CD4-positive, alpha-beta memory T cell (primary cell): ENCODE measurements around the gene PPTC7. TPM values are rescaled to one million over a fixed set of nuclear protein-coding genes. Genes with fewer than 3 reads are reported as not detected.
A peak's percentile ranks its signal among the peaks of the same experiment; 100 is the strongest.

Experiments used
- CTCF ChIA-PET: fragments of 350-600 bp; sonication (Branson Sonifier 250); formaldehyde crosslinking; loops from one replicate; lab custom pipeline; 2021; ENCODE audit warnings: inconsistent platforms; ENCODE audit not compliant: partially characterized antibody; lab: Charles Lee
- POLR2A ChIA-PET: fragments of 350-600 bp; sonication (Branson Sonifier 250); formaldehyde crosslinking; loops from one replicate; lab custom pipeline; 2021; ENCODE audit not compliant: partially characterized antibody; lab: Charles Lee
- DNase-seq, 5 donors: peaks; one replicate each; pipeline versions ENCODE4 v3.0.0 to v3.0.0-alpha.2; 2020 to 2022; ENCODE audit warnings: mixed read lengths in 1 of 5
- H3K27ac ChIP-seq: one replicate; pipeline ENCODE4 v1.7.0; 2013; ENCODE audit warnings: low read depth, low read length
- H3K27me3 ChIP-seq: 2 replicates; pipeline ENCODE4 v1.7.0; 2013; ENCODE audit warnings: mild to moderate bottlenecking, low read length, moderate library complexity; ENCODE audit not compliant: insufficient read depth
- H3K36me3 ChIP-seq: 2 replicates; pipeline ENCODE4 v1.7.0; 2013; ENCODE audit warnings: mild to moderate bottlenecking, low read length, moderate library complexity; ENCODE audit not compliant: insufficient read depth
- H3K4me1 ChIP-seq: 2 replicates; pipeline ENCODE4 v1.7.0; 2013; ENCODE audit warnings: mild to moderate bottlenecking, low read length, moderate library complexity; ENCODE audit not compliant: insufficient read depth
- H3K4me3 ChIP-seq, 2 donors: one replicate each; pipeline ENCODE4 v1.7.0; 2013; ENCODE audit warnings: low read length in 2 of 2, mild to moderate bottlenecking in 1 of 2
- H3K9me3 ChIP-seq, 2 donors: one replicate each; pipeline ENCODE4 v1.7.0; 2013; ENCODE audit warnings: low read length in 2 of 2, control low read depth in 1 of 2; ENCODE audit not compliant: control insufficient read depth in 1 of 2
- H3K27ac Mint-ChIP-seq, 7 donors: one replicate each; pipeline ENCODE4 v1.8.0; 2020 to 2021; ENCODE audit warnings: mixed read lengths in 7 of 7, mild to moderate bottlenecking in 6 of 7, inconsistent platforms in 3 of 7, moderate library complexity in 3 of 7
- H3K27me3 Mint-ChIP-seq, 2 donors: one replicate each; pipeline ENCODE4 v1.8.0; 2020 to 2021; ENCODE audit warnings: mixed read lengths in 2 of 2
- H3K36me3 Mint-ChIP-seq, 2 donors: one replicate each; pipeline ENCODE4 v1.8.0; 2020 to 2021; ENCODE audit warnings: mixed read lengths in 2 of 2, inconsistent platforms in 1 of 2, mild to moderate bottlenecking in 1 of 2
- H3K4me1 Mint-ChIP-seq, 4 donors: one replicate each; pipeline ENCODE4 v1.8.0; 2020 to 2021; ENCODE audit warnings: mixed read lengths in 4 of 4, mild to moderate bottlenecking in 1 of 4
- H3K4me3 Mint-ChIP-seq, 8 donors: one replicate each; pipeline ENCODE4 v1.8.0; 2020 to 2021; ENCODE audit warnings: mixed read lengths in 8 of 8, mild to moderate bottlenecking in 7 of 8, moderate library complexity in 6 of 8, inconsistent platforms in 3 of 8
- H3K9me3 Mint-ChIP-seq, 8 donors: one replicate each; pipeline ENCODE4 v1.8.0; 2020 to 2021; ENCODE audit warnings: mixed read lengths in 8 of 8, mild to moderate bottlenecking in 5 of 8, inconsistent platforms in 3 of 8, moderate library complexity in 1 of 8
- intact Hi-C: fragments of 100-400 bp; cut with micrococcal nuclease; formaldehyde crosslinking; loops from one replicate; pipeline ENCODE4 v1.15.1; 2023
- polyA plus RNA-seq, 2 donors: library from polyadenylated mRNA; unstranded; fragments of 300-500 nt; fragmentation: Illumina TruSeq; gene quantifications; one replicate each; pipeline ENCODE4 v1.2.3, GENCODE V29; 2021
- total RNA-seq, 2 experiments: library from RNA; stranded (reverse); gene quantifications; one replicate each; pipeline ENCODE4 v1.2.3, GENCODE V29; 2021

PPTC7 gene
- total and polyA plus RNA-seq, 4 experiments from 2014 or later = 4.7 to 35.6 (median 22.6) TPM

- Mint-ChIP-seq H3K9me3 (no peaks in the 10 kb centered on the region), H3K4me1 (peaks cover 4 to 12% (median 8%) of the 10 kb centered on the region in 4 donors), H3K36me3 (peaks cover 43 to 70% of the 10 kb centered on the region in 2 donors), H3K27me3 (no peaks in the 10 kb centered on the region), H3K27ac (no peak overlapping the region), H3K4me3 (peak overlapping the region in 1 of 8 donors; percentile 26)
- no peak overlapping the region for H3K27ac ChIP-seq
- H3K27me3 ChIP-seq = no peaks in the 10 kb centered on the region
- H3K9me3 ChIP-seq = no peaks in the 10 kb centered on the region
- POLR2A ChIA-PET = interaction anchor here (0.8 to 1.7 kb wide), 3 partner anchors 60 to 72 kb away, joined by 3 to 6 read pairs (median 3); partner anchors contain the start of genes FAM216A and GPN3
- intact Hi-C loops = no loop called here
- DNase-seq = no peak
- H3K36me3 ChIP-seq = peaks cover 48% of the 10 kb centered on the region
- H3K4me1 ChIP-seq = no peaks in the 10 kb centered on the region
- CTCF ChIA-PET = interaction anchor here (0.9 to 4.2 kb wide), 5 partner anchors 9 to 61 kb away, joined by 3 to 30 read pairs (median 6); no protein-coding TSS in a partner anchor
- H3K4me3 ChIP-seq = no peak overlapping the region
These were observed 43.1 kb downstream of the PPTC7 start for GRCh38 chr12:110540048-110540447.

- Mint-ChIP-seq H3K4me1 (peaks cover 4 to 12% (median 8%) of the 10 kb centered on the region in 4 donors), H3K27me3 (no peaks in the 10 kb centered on the region), H3K36me3 (peaks cover 50 to 71% of the 10 kb centered on the region in 2 donors), H3K27ac (peak overlapping the region in 5 of 7 donors; percentile 24 to 79 (median 26)), H3K9me3 (no peaks in the 10 kb centered on the region), H3K4me3 (peak overlapping the region in 1 of 8 donors; percentile 9)
- no peak for DNase-seq
- no peak overlapping the region for H3K27ac ChIP-seq
- CTCF ChIA-PET = interaction anchor here (0.9 to 4.2 kb wide), 7 partner anchors 10 to 70 kb away, joined by 3 to 30 read pairs (median 5); no protein-coding TSS in a partner anchor
- POLR2A ChIA-PET = interaction anchor here (0.8 to 1.7 kb wide), 3 partner anchors 61 to 70 kb away, joined by 3 to 6 read pairs (median 3); partner anchors contain the start of genes FAM216A and GPN3
- H3K4me3 ChIP-seq = no peak overlapping the region
- H3K36me3 ChIP-seq = peaks cover 48% of the 10 kb centered on the region
- no peaks in the 10 kb centered on the region for H3K4me1 ChIP-seq
- H3K9me3 ChIP-seq = no peaks in the 10 kb centered on the region
- intact Hi-C loops = no loop called here
- H3K27me3 ChIP-seq = no peaks in the 10 kb centered on the region
These were observed 44.1 kb downstream of the PPTC7 start for GRCh38 chr12:110538869-110539622.

- Mint-ChIP-seq H3K9me3 (peaks cover 0 to 2% (median 0%) of the 10 kb centered on the region in 8 donors), H3K36me3 (peaks cover 43 to 63% of the 10 kb centered on the region in 2 donors), H3K4me3 (no peak overlapping the region), H3K4me1 (peaks cover 0 to 2% (median 1%) of the 10 kb centered on the region in 4 donors), H3K27ac (peak overlapping the region in 1 of 7 donors; percentile 35), H3K27me3 (no peaks in the 10 kb centered on the region)
- Histone ChIP-seq H3K27ac (no peak overlapping the region), H3K4me1 (no peaks in the 10 kb centered on the region), H3K9me3 (no peaks in the 10 kb centered on the region), H3K4me3 (no peak overlapping the region), H3K27me3 (no peaks in the 10 kb centered on the region), H3K36me3 (peaks cover 48% of the 10 kb centered on the region)
- ChIA-PET POLR2A (no interaction called here), CTCF (interaction anchor here (0.9 to 4.2 kb wide), 6 partner anchors 14 to 90 kb away, joined by 3 to 30 read pairs (median 4); partner anchors contain the start of gene ARPC3)
- DNase-seq = no peak
- intact Hi-C loops = no loop called here
These were observed 45.3 kb downstream of the PPTC7 start for GRCh38 chr12:110537605-110538409.

DNA sequence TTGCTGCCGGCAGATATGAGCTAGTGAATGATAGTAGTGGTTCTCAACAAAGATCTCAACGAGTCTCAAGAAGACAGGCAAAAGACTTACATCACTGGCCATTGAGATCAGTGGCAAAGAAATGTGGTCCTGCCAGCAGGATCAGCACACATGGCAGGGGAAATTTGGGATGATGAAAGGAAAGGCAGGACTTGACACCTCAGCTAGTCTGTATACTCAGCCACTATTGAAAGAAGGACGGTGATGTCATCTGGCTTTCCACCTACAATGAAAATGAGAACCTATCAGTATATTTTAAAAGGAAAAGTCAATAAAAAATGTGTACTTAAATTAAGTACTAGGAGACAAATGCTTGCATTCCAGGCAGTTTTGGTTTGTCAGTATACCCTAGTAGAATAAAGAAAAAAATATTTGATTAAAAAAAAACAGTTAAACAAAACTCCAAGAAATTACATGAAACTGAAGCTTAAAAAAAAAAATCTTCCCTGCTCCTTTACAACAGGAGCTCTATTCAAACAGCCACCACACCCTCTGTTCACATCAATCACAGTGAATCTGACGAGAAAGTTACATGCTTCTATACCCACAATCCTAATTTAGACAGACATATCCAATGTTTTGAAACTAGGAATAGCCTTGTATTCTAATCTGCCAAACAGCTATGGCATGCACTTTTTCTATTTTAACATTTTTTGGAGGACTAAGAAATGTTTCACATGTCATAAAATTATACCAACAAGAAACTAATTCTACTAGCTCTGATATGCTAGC, 46.1 kb downstream of the PPTC7 start:
- H3K36me3 ChIP-seq = peaks cover 46% of the 10 kb centered on the region
- H3K27ac ChIP-seq = no peak overlapping the region
- H3K4me3 Mint-ChIP-seq = no peak overlapping the region
- POLR2A ChIA-PET = no interaction called here
- peaks cover 0 to 2% (median 0%) of the 10 kb centered on the region in 8 donors for H3K9me3 Mint-ChIP-seq
- no peaks in the 10 kb centered on the region for H3K27me3 Mint-ChIP-seq
- no peaks in the 10 kb centered on the region for H3K4me1 ChIP-seq
- peaks cover 41 to 64% of the 10 kb centered on the region in 2 donors for H3K36me3 Mint-ChIP-seq
- no peaks in the 10 kb centered on the region for H3K9me3 ChIP-seq
- peak overlapping the region in 2 of 7 donors; percentile 35 to 37 for H3K27ac Mint-ChIP-seq
- H3K27me3 ChIP-seq = no peaks in the 10 kb centered on the region
- CTCF ChIA-PET = interaction anchor here (1.0 to 4.2 kb wide), 5 partner anchors 15 to 290 kb away, joined by 3 to 30 read pairs (median 4); partner anchors contain the start of gene ARPC3
- H3K4me3 ChIP-seq = no peak overlapping the region
- H3K4me1 Mint-ChIP-seq = peaks cover 0 to 1% (median under 1%) of the 10 kb centered on the region in 4 donors
- intact Hi-C loops = no loop called here
- no peak for DNase-seq

GRCh38 chr12:110534811-110535210, 48.3 kb downstream of the PPTC7 start:
- H3K36me3 ChIP-seq = peaks cover 45% of the 10 kb centered on the region
- ChIA-PET POLR2A (interaction anchor here (1.1 to 1.3 kb wide), 3 partner anchors 9 to 41 kb away, joined by 3 to 5 read pairs (median 3); partner anchors contain the start of genes RAD9B and VPS29), CTCF (interaction anchor here (0.8 to 3.9 kb wide), 3 partner anchors 17 to 104 kb away, joined by 4 to 25 read pairs (median 11); no protein-coding TSS in a partner anchor)
- peaks cover 0 to 2% (median 0%) of the 10 kb centered on the region in 8 donors for H3K9me3 Mint-ChIP-seq
- no peaks in the 10 kb centered on the region for H3K9me3 ChIP-seq
- H3K27me3 ChIP-seq = no peaks in the 10 kb centered on the region
- H3K27ac Mint-ChIP-seq = peak overlapping the region in 2 of 7 donors; percentile 53 to 75
- peaks cover 0 to 6% (median under 1%) of the 10 kb centered on the region in 4 donors for H3K4me1 Mint-ChIP-seq
- no peak for DNase-seq
- H3K27me3 Mint-ChIP-seq = no peaks in the 10 kb centered on the region
- H3K27ac ChIP-seq = no peak overlapping the region
- H3K36me3 Mint-ChIP-seq = peaks cover 51 to 72% of the 10 kb centered on the region in 2 donors
- no peak overlapping the region for H3K4me3 Mint-ChIP-seq
- H3K4me3 ChIP-seq = no peak overlapping the region
- H3K4me1 ChIP-seq = no peaks in the 10 kb centered on the region
- intact Hi-C loops = no loop called here

DNA sequence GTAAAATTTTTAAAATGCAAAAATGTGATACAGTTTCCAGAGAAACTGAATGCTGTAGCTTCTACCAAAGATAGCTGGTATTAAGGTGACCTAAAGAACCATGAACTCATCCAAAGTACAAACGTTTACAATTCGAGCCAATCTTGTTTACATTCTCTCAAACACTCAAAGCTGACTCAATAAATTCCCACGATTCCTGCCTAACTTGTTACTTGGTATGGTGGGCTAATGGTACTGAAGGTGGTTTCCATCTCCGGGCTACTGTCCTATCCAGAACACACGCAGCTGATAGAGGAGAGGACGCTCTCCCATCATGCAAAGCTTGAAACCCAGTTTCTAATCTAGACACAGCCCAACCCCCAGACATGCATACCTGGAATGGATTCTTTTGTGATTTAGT, 49.5 kb downstream of the PPTC7 start:
- Mint-ChIP-seq H3K4me3 (no peak overlapping the region), H3K36me3 (peaks cover 48 to 65% of the 10 kb centered on the region in 2 donors), H3K9me3 (peaks cover 0 to 2% (median 0%) of the 10 kb centered on the region in 8 donors), H3K27me3 (no peaks in the 10 kb centered on the region), H3K27ac (peak overlapping the region in 2 of 7 donors; percentile 18 to 43), H3K4me1 (peaks cover 0 to 6% (median 2%) of the 10 kb centered on the region in 4 donors)
- H3K4me1 ChIP-seq = no peaks in the 10 kb centered on the region
- POLR2A ChIA-PET = interaction anchor here (1.1 kb wide), 1 partner anchor 8 kb away, joined by 3 read pairs; no protein-coding TSS in a partner anchor
- H3K36me3 ChIP-seq = peaks cover 33% of the 10 kb centered on the region
- H3K27ac ChIP-seq = no peak overlapping the region
- H3K9me3 ChIP-seq = no peaks in the 10 kb centered on the region
- no peaks in the 10 kb centered on the region for H3K27me3 ChIP-seq
- intact Hi-C loops = no loop called here
- DNase-seq = no peak
- CTCF ChIA-PET = interaction anchor here (0.6 to 3.9 kb wide), 3 partner anchors 18 to 68 kb away, joined by 4 to 25 read pairs (median 4); no protein-coding TSS in a partner anchor
- no peak overlapping the region for H3K4me3 ChIP-seq
